ENCODE data around the gene TUBG1. TPM values are rescaled to one million over a fixed set of nuclear protein-coding genes. Genes with fewer than 3 reads are reported as not detected.
"Not testable (repeated sequence)": the region's sequence is repeated elsewhere in the genome, so short reads cannot be mapped to it uniquely, and the experiment has no call there.

TUBG1 gene
- total RNA-seq, 2 donors from 2014 or later: 32.3 to 86.9 TPM

- H3K9me3 ChIP-seq: no peaks in the 10 kb centered on the region
- H3K4me1 ChIP-seq: no peaks in the 10 kb centered on the region
- no peak overlapping the region for H3K9ac ChIP-seq (ENCODE audit: low read depth in 2 of 2, low read length in 2 of 2)
- H3K4me3 ChIP-seq: no peak overlapping the region
- H3K36me3 ChIP-seq: no peaks in the 10 kb centered on the region
- no peak for TF ChIP-seq CTCF (IDR thresholded peaks at IDR 0.05)
- DNase-seq: no peak
- H3K27ac ChIP-seq: no peak overlapping the region
- no peaks in the 10 kb centered on the region for H3K27me3 ChIP-seq
- intact Hi-C loops (cut with DNase I): no loop called here
Observed at GRCh38 chr17:42655528-42655927, 46.0 kb downstream of the TUBG1 start.

- H3K9me3 ChIP-seq: no peaks in the 10 kb centered on the region
- H3K27me3 ChIP-seq: no peaks in the 10 kb centered on the region
- no peak for TF ChIP-seq CTCF (IDR thresholded peaks at IDR 0.05)
- intact Hi-C loops (cut with DNase I): no loop called here
- H3K4me1 ChIP-seq: no peaks in the 10 kb centered on the region
- no peak overlapping the region for H3K4me3 ChIP-seq
- no peak for DNase-seq
- H3K9ac ChIP-seq (ENCODE audit: low read depth in 2 of 2, low read length in 2 of 2): no peak overlapping the region
- H3K36me3 ChIP-seq: no peaks in the 10 kb centered on the region
- H3K27ac ChIP-seq: no peak overlapping the region
Observed at GRCh38 chr17:42657824-42658588, 48.5 kb downstream of the TUBG1 start.

- Histone ChIP-seq H3K4me1 (no peaks in the 10 kb centered on the region), H3K9me3 (no peaks in the 10 kb centered on the region), H3K36me3 (no peaks in the 10 kb centered on the region), H3K27ac (peak within 1 kb of the TSS; percentile 18), H3K9ac (ENCODE audit: low read depth in 2 of 2, low read length in 2 of 2) (peak within 1 kb of the TSS; percentile 72 to 77), H3K4me3 (peak within 1 kb of the TSS; percentile 55), H3K27me3 (no peaks in the 10 kb centered on the region)
- TF ChIP-seq CTCF (IDR thresholded peaks at IDR 0.05): no peak
- intact Hi-C loops (cut with DNase I): no loop called here
- peak; percentile 86 for DNase-seq
Observed at GRCh38 chr17:42659079-42659931, 49.8 kb downstream of the TUBG1 start, which contains the start of gene TUBG2. TSS of gene TUBG2 (plus strand) at chr17:42659284. CDS start at chr17:42659504, 220 bp downstream.

GRCh38 chr17:42659932-42660274 lies 50.4 kb downstream of the TUBG1 start:
- H3K27me3 ChIP-seq; H3K9ac ChIP-seq (ENCODE audit: low read depth in 2 of 2, low read length in 2 of 2); H3K36me3 ChIP-seq; H3K4me1 ChIP-seq; DNase-seq; intact Hi-C loops (cut with DNase I); H3K9me3 ChIP-seq; H3K27ac ChIP-seq: not testable (repeated sequence)
- peak overlapping the region; percentile 55 for H3K4me3 ChIP-seq

- H3K9me3 ChIP-seq: no peaks in the 10 kb centered on the region
- no peak for TF ChIP-seq CTCF (IDR thresholded peaks at IDR 0.05)
- H3K27me3 ChIP-seq: no peaks in the 10 kb centered on the region
- intact Hi-C loops (cut with DNase I): no loop called here
- no peak overlapping the region for H3K27ac ChIP-seq
- no peaks in the 10 kb centered on the region for H3K36me3 ChIP-seq
- H3K9ac ChIP-seq (ENCODE audit: low read depth in 2 of 2, low read length in 2 of 2): no peak overlapping the region
- H3K4me1 ChIP-seq: no peaks in the 10 kb centered on the region
- peak; percentile 62 for DNase-seq
- no peak overlapping the region for H3K4me3 ChIP-seq
Observed at GRCh38 chr17:42660692-42661345, 51.3 kb downstream of the TUBG1 start.

Other genes with a start within 250 kb of the TUBG1 start
- gene STAT3, start 221.2 kb upstream of the TUBG1 start, total RNA-seq: 100 to 1,000 TPM; 137 to 216 TPM
- gene CAVIN1, start 186.4 kb upstream of the TUBG1 start, total RNA-seq: 10 to 100 TPM; 25.2 to 74.6 TPM
- 10 to 100 TPM; 77.6 to 93.0 TPM for gene ATP6V0A1, start 150.8 kb upstream of the TUBG1 start, total RNA-seq
- gene NAGLU, start 73.4 kb upstream of the TUBG1 start, total RNA-seq: 10 to 100 TPM; 27.8 to 38.6 TPM
- 1 to 10 TPM in 1 of 2 donors, under 1 TPM in 1; 0.88 to 1.7 TPM for gene HSD17B1, start 56.8 kb upstream of the TUBG1 start, total RNA-seq
- gene COASY, start 47.5 kb upstream of the TUBG1 start, total RNA-seq: 100 to 1,000 TPM in 1 of 2 donors, 10 to 100 TPM in 1; 94.2 to 176 TPM
- 10 to 100 TPM; 79.6 to 83.0 TPM for gene MLX, start 42.6 kb upstream of the TUBG1 start, total RNA-seq
- gene PSMC3IP, start 32.0 kb upstream of the TUBG1 start, total RNA-seq: 10 to 100 TPM in 1 of 2 donors, 1 to 10 TPM in 1; 2.2 to 11.6 TPM
- 10 to 100 TPM; 49.2 to 60.3 TPM for gene RETREG3, start 309 bp upstream of the TUBG1 start, total RNA-seq
- 1 to 10 TPM; 5.6 to 7.7 TPM for gene TUBG2, start 49.6 kb downstream of the TUBG1 start, total RNA-seq
- 10 to 100 TPM; 14.6 to 17.6 TPM for gene PLEKHH3, start 67.3 kb downstream of the TUBG1 start, total RNA-seq
- gene CCR10, start 72.2 kb downstream of the TUBG1 start, total RNA-seq: under 1 TPM; 0.56 to 0.86 TPM
- 1 to 10 TPM; 1.5 to 5.0 TPM for gene CNTNAP1, start 72.8 kb downstream of the TUBG1 start, total RNA-seq
- 10 to 100 TPM; 15.9 to 20.3 TPM for gene EZH1, start 135.4 kb downstream of the TUBG1 start, total RNA-seq
- gene RAMP2, start 151.5 kb downstream of the TUBG1 start, total RNA-seq: 1 to 10 TPM; 3.5 to 8.4 TPM
- gene VPS25, start 163.8 kb downstream of the TUBG1 start, total RNA-seq: 100 to 1,000 TPM in 1 of 2 donors, 10 to 100 TPM in 1; 86.9 to 105 TPM
- 10 to 100 TPM; 32.6 to 54.6 TPM for gene WNK4, start 170.9 kb downstream of the TUBG1 start, total RNA-seq
- gene COA3, start 189.0 kb downstream of the TUBG1 start, total RNA-seq: 100 to 1,000 TPM; 167 to 219 TPM
- gene CNTD1, start 189.2 kb downstream of the TUBG1 start, total RNA-seq: under 1 TPM in 1 of 2 donors, not detected in 1; 0.61 TPM
- gene BECN1, start 214.6 kb downstream of the TUBG1 start, total RNA-seq: 100 to 1,000 TPM; 118 to 145 TPM
- 100 to 1,000 TPM in 1 of 2 donors, 10 to 100 TPM in 1; 86.4 to 163 TPM for gene PSME3, start 223.7 kb downstream of the TUBG1 start, total RNA-seq
- 1 to 10 TPM in 1 of 2 donors, under 1 TPM in 1; 0.32 to 1.1 TPM for gene AOC2, start 234.9 kb downstream of the TUBG1 start, total RNA-seq
- 10 to 100 TPM in 1 of 2 donors, 1 to 10 TPM in 1; 5.3 to 28.3 TPM for gene AOC3, start 241.5 kb downstream of the TUBG1 start, total RNA-seq